ENCODE results near the gene ATP1A1. TPM values are rescaled to one million over a fixed set of nuclear protein-coding genes. Genes with fewer than 3 reads are reported as not detected.
A peak's percentile ranks its signal among the peaks of the same experiment; 100 is the strongest.

The ATP1A1 gene
- total RNA-seq, 2 experiments from 2014 or later = 251 to 262 TPM

DNA sequence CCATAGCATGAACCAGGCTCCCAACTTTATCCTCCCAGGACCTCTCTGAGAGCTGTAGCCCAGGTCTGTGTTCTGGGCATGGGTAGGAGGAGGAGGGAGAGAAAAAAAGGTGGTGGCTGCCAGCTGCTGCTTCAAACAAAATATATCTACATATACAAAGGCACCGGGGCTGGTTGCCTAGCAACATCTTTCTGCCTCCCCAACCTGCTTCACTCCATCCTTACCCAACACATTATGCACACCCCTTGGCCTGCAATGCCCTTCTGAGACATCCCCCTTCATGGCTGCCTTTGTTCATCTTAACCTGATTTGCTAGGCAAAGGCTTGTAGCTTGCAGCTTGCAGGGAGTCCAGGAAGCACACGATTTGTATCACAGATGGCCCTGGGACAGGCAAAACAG is 27.2 kb upstream of the ATP1A1 start:
- no peaks in the 10 kb centered on the region for H3K36me3 ChIP-seq (ENCODE audit: insufficient read depth, low read length)
- peak overlapping the region; percentile 33 to 49 for H3K27ac ChIP-seq (ENCODE audit: low read depth in 1 of 2, low read length in 2 of 2)
- CTCF ChIA-PET = interaction anchor here (0.9 to 1.0 kb wide), 2 partner anchors 22 to 140 kb away, joined by 3 to 4 read pairs; no protein-coding TSS in a partner anchor
- POLR2A ChIA-PET = interaction anchor here (0.6 to 3.3 kb wide), 10 partner anchors 10 to 196 kb away, joined by 3 to 35 read pairs (median 4); partner anchors contain the start of gene ATP1A1
- no peaks in the 10 kb centered on the region for H3K36me3 Mint-ChIP-seq (ENCODE audit: low read depth)
- no peaks in the 10 kb centered on the region for H3K9me3 ChIP-seq (ENCODE audit: control insufficient read depth in 1 of 2, insufficient read depth in 1 of 2, low read length in 2 of 2)
- H3K27me3 Mint-ChIP-seq = no peaks in the 10 kb centered on the region
- H3K4me3 ChIP-seq (ENCODE audit: low read length) = no peak overlapping the region
- DNase-seq (peak; percentile 34 to 91 (median 59)), ATAC-seq (ENCODE audit: poor library complexity) (peak; percentile 91)
- H3K9me3 Mint-ChIP-seq = no peaks in the 10 kb centered on the region
- H3K4me1 ChIP-seq (ENCODE audit: insufficient read depth, low read length) = peaks cover 56% of the 10 kb centered on the region
- intact Hi-C loops (cut with DNase I, micrococcal nuclease) = loop anchor here (1.0 to 2.0 kb wide), 3 partner anchors 13 to 33 kb away; no protein-coding TSS in a partner anchor
- no peaks in the 10 kb centered on the region for H3K27me3 ChIP-seq (ENCODE audit: control insufficient read depth in 1 of 2, insufficient read depth in 2 of 2, low read length in 2 of 2)
- peak overlapping the region; percentile 18 for H3K4me3 Mint-ChIP-seq
- peaks cover 82% of the 10 kb centered on the region for H3K4me1 Mint-ChIP-seq (ENCODE audit: low read depth)
- H3K27ac Mint-ChIP-seq = peak overlapping the region; percentile 87
- TF ChIP-seq, protein P1, sequence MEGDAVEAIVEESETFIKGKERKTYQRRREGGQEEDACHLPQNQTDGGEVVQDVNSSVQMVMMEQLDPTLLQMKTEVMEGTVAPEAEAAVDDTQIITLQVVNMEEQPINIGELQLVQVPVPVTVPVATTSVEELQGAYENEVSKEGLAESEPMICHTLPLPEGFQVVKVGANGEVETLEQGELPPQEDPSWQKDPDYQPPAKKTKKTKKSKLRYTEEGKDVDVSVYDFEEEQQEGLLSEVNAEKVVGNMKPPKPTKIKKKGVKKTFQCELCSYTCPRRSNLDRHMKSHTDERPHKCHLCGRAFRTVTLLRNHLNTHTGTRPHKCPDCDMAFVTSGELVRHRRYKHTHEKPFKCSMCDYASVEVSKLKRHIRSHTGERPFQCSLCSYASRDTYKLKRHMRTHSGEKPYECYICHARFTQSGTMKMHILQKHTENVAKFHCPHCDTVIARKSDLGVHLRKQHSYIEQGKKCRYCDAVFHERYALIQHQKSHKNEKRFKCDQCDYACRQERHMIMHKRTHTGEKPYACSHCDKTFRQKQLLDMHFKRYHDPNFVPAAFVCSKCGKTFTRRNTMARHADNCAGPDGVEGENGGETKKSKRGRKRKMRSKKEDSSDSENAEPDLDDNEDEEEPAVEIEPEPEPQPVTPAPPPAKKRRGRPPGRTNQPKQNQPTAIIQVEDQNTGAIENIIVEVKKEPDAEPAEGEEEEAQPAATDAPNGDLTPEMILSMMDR (IDR thresholded peaks at IDR 0.05) = no peak

DNA sequence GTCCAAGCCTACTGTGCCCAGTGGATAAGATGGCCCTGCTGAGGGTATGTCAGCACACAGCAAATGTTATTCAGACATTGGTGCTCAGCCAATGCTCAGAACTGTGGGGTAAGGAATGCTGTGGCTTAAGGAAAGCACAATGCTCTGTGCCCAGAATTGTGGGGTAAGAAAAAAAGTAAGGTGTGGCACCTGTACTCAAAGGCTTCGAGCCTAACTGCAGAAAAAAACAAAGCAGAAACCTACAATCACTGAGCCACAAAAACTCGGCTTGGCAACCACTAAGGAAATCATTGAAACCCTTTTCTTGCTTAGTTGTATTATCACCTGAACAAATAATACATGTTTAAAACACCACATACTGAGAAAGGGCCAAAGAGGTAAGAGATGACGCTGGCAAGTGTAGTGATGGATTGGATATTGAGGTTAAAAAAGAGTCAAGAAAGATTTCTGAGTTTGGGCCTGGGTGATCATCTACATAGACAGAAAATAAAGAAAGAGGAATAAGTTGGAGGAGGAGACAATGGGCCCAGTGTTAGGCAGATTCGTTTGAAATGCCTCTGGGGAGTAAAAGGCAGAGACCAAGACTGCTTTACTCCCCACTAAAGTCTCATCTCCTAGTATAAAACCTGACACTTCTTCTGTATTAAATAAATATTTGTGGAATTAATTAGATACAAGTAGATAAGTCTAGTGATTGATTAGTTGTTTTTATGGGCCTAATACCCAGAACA is 25.9 kb upstream of the ATP1A1 start:
- peaks cover 84% of the 10 kb centered on the region for H3K4me1 Mint-ChIP-seq (ENCODE audit: low read depth)
- H3K27ac Mint-ChIP-seq = peak overlapping the region; percentile 87
- POLR2A ChIA-PET = interaction anchor here (1.1 kb wide), 1 partner anchor 19 kb away, joined by 3 read pairs; no protein-coding TSS in a partner anchor
- no peaks in the 10 kb centered on the region for H3K27me3 Mint-ChIP-seq
- Histone ChIP-seq H3K36me3 (ENCODE audit: insufficient read depth, low read length) (no peaks in the 10 kb centered on the region), H3K27ac (ENCODE audit: low read depth in 1 of 2, low read length in 2 of 2) (peak overlapping the region; percentile 41 to 64), H3K9me3 (ENCODE audit: control insufficient read depth in 1 of 2, insufficient read depth in 1 of 2, low read length in 2 of 2) (no peaks in the 10 kb centered on the region), H3K4me3 (ENCODE audit: low read length) (no peak overlapping the region), H3K27me3 (ENCODE audit: control insufficient read depth in 1 of 2, insufficient read depth in 2 of 2, low read length in 2 of 2) (no peaks in the 10 kb centered on the region), H3K4me1 (ENCODE audit: insufficient read depth, low read length) (peaks cover 56% of the 10 kb centered on the region)
- H3K9me3 Mint-ChIP-seq = no peaks in the 10 kb centered on the region
- DNase-seq (peak in 4 of 14 experiments; percentile 31 to 51 (median 46)), ATAC-seq (ENCODE audit: poor library complexity) (peak; percentile 28)
- CTCF ChIA-PET = no interaction called here
- peak overlapping the region; percentile 6 for H3K4me3 Mint-ChIP-seq
- TF ChIP-seq, protein P1 (IDR thresholded peaks at IDR 0.05) = no peak
- no peaks in the 10 kb centered on the region for H3K36me3 Mint-ChIP-seq (ENCODE audit: low read depth)
- intact Hi-C loops (cut with DNase I, micrococcal nuclease) = loop anchor here in 1 of 2 experiments (2.0 kb wide), 2 partner anchors 22 to 32 kb away; no protein-coding TSS in a partner anchor

GRCh38 chr1:116347696-116348095 is 25.3 kb upstream of the ATP1A1 start:
- Histone ChIP-seq H3K36me3 (ENCODE audit: insufficient read depth, low read length) (no peaks in the 10 kb centered on the region), H3K27me3 (ENCODE audit: control insufficient read depth in 1 of 2, insufficient read depth in 2 of 2, low read length in 2 of 2) (no peaks in the 10 kb centered on the region), H3K9me3 (ENCODE audit: control insufficient read depth in 1 of 2, insufficient read depth in 1 of 2, low read length in 2 of 2) (no peaks in the 10 kb centered on the region), H3K27ac (ENCODE audit: low read depth in 1 of 2, low read length in 2 of 2) (peak overlapping the region; percentile 41 to 64), H3K4me1 (ENCODE audit: insufficient read depth, low read length) (peaks cover 55% of the 10 kb centered on the region), H3K4me3 (ENCODE audit: low read length) (no peak overlapping the region)
- intact Hi-C loops (cut with DNase I, micrococcal nuclease) = loop anchor here (1.0 to 2.0 kb wide), 3 partner anchors 17 to 31 kb away; no protein-coding TSS in a partner anchor
- H3K27ac Mint-ChIP-seq = peak overlapping the region; percentile 87
- H3K4me1 Mint-ChIP-seq (ENCODE audit: low read depth) = peaks cover 87% of the 10 kb centered on the region
- ChIA-PET CTCF (no interaction called here), POLR2A (interaction anchor here (1.9 kb wide), 1 partner anchor 22 kb away, joined by 6 read pairs; no protein-coding TSS in a partner anchor)
- no peak for ATAC-seq (ENCODE audit: poor library complexity)
- no peak for DNase-seq
- no peak overlapping the region for H3K4me3 Mint-ChIP-seq
- H3K36me3 Mint-ChIP-seq (ENCODE audit: low read depth) = no peaks in the 10 kb centered on the region
- no peaks in the 10 kb centered on the region for H3K27me3 Mint-ChIP-seq
- no peaks in the 10 kb centered on the region for H3K9me3 Mint-ChIP-seq
- TF ChIP-seq, protein P1 (IDR thresholded peaks at IDR 0.05) = no peak
